GM23338 (cell line): ENCODE data around the gene SORCS2. TPM values are rescaled to one million over a fixed set of nuclear protein-coding genes. Genes with fewer than 3 reads are reported as not detected.

Source experiments
- ATAC-seq: fragments of 200-7000 bp; cut with Tn5 transposase; 3 replicates; pipeline ENCODE4 v1.9.1; 2020
- DNase-seq: peaks from one replicate; pipeline ENCODE4 v3.0.0-alpha.2; 2015; ENCODE audit warnings: low spot score
- H2AFZ ChIP-seq: fragments of 200-600 bp; sonication (generic); 2 replicates; pipeline ENCODE4 v1.8.0; 2016; ENCODE audit warnings: antibody characterized with exemption, mild to moderate bottlenecking, moderate library complexity
- H3F3A ChIP-seq: fragments of 200-600 bp; sonication (generic); replicated peaks from 2 replicates; pipeline ENCODE4 v1.8.0; 2017; ENCODE audit warnings: antibody characterized with exemption, mixed run types, low read depth
- H3K27ac ChIP-seq: fragments of 200-600 bp; sonication (generic); 2 replicates; pipeline ENCODE4 v1.6.1; 2016; ENCODE audit warnings: low read depth
- H3K27me3 ChIP-seq: fragments of 200-600 bp; sonication (generic); 2 replicates; pipeline ENCODE4 v1.8.0; 2016; ENCODE audit warnings: mild to moderate bottlenecking, mixed run types, moderate library complexity; ENCODE audit not compliant: insufficient read depth
- H3K36me3 ChIP-seq: fragments of 200-600 bp; sonication (generic); 2 replicates; pipeline ENCODE4 v1.8.0; 2016; ENCODE audit warnings: mild to moderate bottlenecking; ENCODE audit not compliant: insufficient read depth
- H3K4me1 ChIP-seq: fragments of 200-600 bp; sonication (generic); 2 replicates; pipeline ENCODE4 v1.8.0; 2016; ENCODE audit warnings: mild to moderate bottlenecking, moderate library complexity; ENCODE audit not compliant: insufficient read depth
- H3K4me2 ChIP-seq: fragments of 200-600 bp; sonication (generic); 2 replicates; pipeline ENCODE4 v1.7.1; 2017; ENCODE audit warnings: mixed run types
- H3K4me3 ChIP-seq: fragments of 200-600 bp; sonication (generic); 2 replicates; pipeline ENCODE4 v1.6.1; 2016; ENCODE audit warnings: mixed run types
- H3K79me2 ChIP-seq: fragments of 200-600 bp; sonication (generic); replicated peaks from 2 replicates; pipeline ENCODE4 v1.8.0; 2017; ENCODE audit warnings: mild to moderate bottlenecking; ENCODE audit not compliant: insufficient read depth
- H3K9me2 ChIP-seq: fragments of 200-600 bp; sonication (generic); 2 replicates; pipeline ENCODE4 v1.8.0; 2017; ENCODE audit not compliant: insufficient read depth
- H4K20me1 ChIP-seq: fragments of 200-600 bp; sonication (generic); replicated peaks from 2 replicates; pipeline ENCODE4 v1.8.0; 2017; ENCODE audit warnings: mild to moderate bottlenecking; ENCODE audit not compliant: insufficient read depth
- H3K27ac Mint-ChIP-seq: 2 replicates; pipeline ENCODE4 v1.8.0; 2020; ENCODE audit warnings: inconsistent platforms, mild to moderate bottlenecking, moderate library complexity, mixed read lengths
- H3K27me3 Mint-ChIP-seq: 3 replicates; pipeline ENCODE4 v1.8.0; 2022; ENCODE audit warnings: low read depth, mild to moderate bottlenecking, moderate library complexity, mixed read lengths, inconsistent platforms; ENCODE audit not compliant: insufficient read depth, poor library complexity
- H3K36me3 Mint-ChIP-seq: 3 replicates; pipeline ENCODE4 v1.8.0; 2021; ENCODE audit warnings: low read depth, mild to moderate bottlenecking, inconsistent platforms, moderate library complexity, mixed read lengths
- H3K4me1 Mint-ChIP-seq: 3 replicates; pipeline ENCODE4 v1.8.0; 2020; ENCODE audit warnings: mild to moderate bottlenecking, inconsistent platforms, mixed read lengths
- H3K4me3 Mint-ChIP-seq: 3 replicates; pipeline ENCODE4 v1.8.0; 2021; ENCODE audit warnings: moderate library complexity, mild to moderate bottlenecking, inconsistent platforms, mixed read lengths
- H3K9me3 Mint-ChIP-seq: 3 replicates; pipeline ENCODE4 v1.8.0; 2020; ENCODE audit warnings: moderate library complexity, mild to moderate bottlenecking, inconsistent platforms, mixed read lengths
- CREB1 ChIP-seq: fragments of 250-450 bp; sonication (Bioruptor Pico); IDR thresholded peaks from 2 replicates; pipeline ENCODE4 v1.5.0; 2020; ENCODE audit warnings: low read depth, mild to moderate bottlenecking, moderate library complexity
- STAT1 ChIP-seq: IDR thresholded peaks from one replicate; pipeline ENCODE4 v1.6.1; 2016; ENCODE audit warnings: antibody characterized with exemption; ENCODE audit not compliant: unreplicated experiment
- ZNF462 ChIP-seq: fragments of 250-450 bp; sonication (Bioruptor Pico); IDR thresholded peaks from 2 replicates; pipeline ENCODE4 v1.5.0; 2020; ENCODE audit warnings: mild to moderate bottlenecking, moderate library complexity
- polyA plus RNA-seq: library from polyadenylated mRNA; unstranded; fragments of >200 nt; fragmentation: Nextera tagmentation; extraction: Ambion mirVana; gene quantifications from 2 replicates; pipeline ENCODE4 v1.2.1, GENCODE V29; 2016
- total RNA-seq: library from RNA; depleted of rRNA; stranded (reverse); fragments of >200 nt; shearing (Covaris generic); gene quantifications from 2 replicates; pipeline ENCODE4 v1.2.3, GENCODE V29; 2014
- TF ChIP-seq, protein P1 (sequence below): IDR thresholded peaks from 2 replicates; pipeline ENCODE4 v1.6.1; 2016; ENCODE audit warnings: antibody characterized with exemption

SORCS2 gene
- total and polyA plus RNA-seq, 2 experiments from 2014 or later = 0.47 to 2.4 TPM

- H3K27me3 ChIP-seq = no peaks in the 10 kb centered on the region
- H3K79me2 ChIP-seq = no peaks in the 10 kb centered on the region
- ATAC-seq (no peak), DNase-seq (no peak)
- TF ChIP-seq CREB1 (no peak), STAT1 (no peak)
- TF ChIP-seq, protein P1, sequence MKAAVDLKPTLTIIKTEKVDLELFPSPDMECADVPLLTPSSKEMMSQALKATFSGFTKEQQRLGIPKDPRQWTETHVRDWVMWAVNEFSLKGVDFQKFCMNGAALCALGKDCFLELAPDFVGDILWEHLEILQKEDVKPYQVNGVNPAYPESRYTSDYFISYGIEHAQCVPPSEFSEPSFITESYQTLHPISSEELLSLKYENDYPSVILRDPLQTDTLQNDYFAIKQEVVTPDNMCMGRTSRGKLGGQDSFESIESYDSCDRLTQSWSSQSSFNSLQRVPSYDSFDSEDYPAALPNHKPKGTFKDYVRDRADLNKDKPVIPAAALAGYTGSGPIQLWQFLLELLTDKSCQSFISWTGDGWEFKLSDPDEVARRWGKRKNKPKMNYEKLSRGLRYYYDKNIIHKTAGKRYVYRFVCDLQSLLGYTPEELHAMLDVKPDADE = no peak
- no peaks in the 10 kb centered on the region for H3K36me3 ChIP-seq
- no peaks in the 10 kb centered on the region for H3K9me2 ChIP-seq
- Mint-ChIP-seq H3K27ac (no peak overlapping the region), H3K27me3 (peaks cover 5% of the 10 kb centered on the region), H3K4me3 (no peak overlapping the region), H3K4me1 (no peaks in the 10 kb centered on the region), H3K9me3 (no peaks in the 10 kb centered on the region), H3K36me3 (no peaks in the 10 kb centered on the region; the same call in 2 of the 3 replicates)
- H4K20me1 ChIP-seq = no peaks in the 10 kb centered on the region
- no peaks in the 10 kb centered on the region for H3F3A ChIP-seq
- no peak overlapping the region for H2AFZ ChIP-seq
- H3K27ac ChIP-seq = no peak overlapping the region
- no peaks in the 10 kb centered on the region for H3K4me1 ChIP-seq
- no peak overlapping the region for H3K4me3 ChIP-seq
- H3K4me2 ChIP-seq = no peak overlapping the region
Measured at GRCh38 chr4:7741946-7742806, 549.8 kb downstream of the SORCS2 start.

GRCh38 chr4:7742807-7743280 lies 550.5 kb downstream of the SORCS2 start:
- Mint-ChIP-seq H3K36me3 (no peaks in the 10 kb centered on the region; the same call in 1 of the 3 replicates), H3K9me3 (no peaks in the 10 kb centered on the region), H3K4me3 (no peak overlapping the region), H3K27me3 (peaks cover 5% of the 10 kb centered on the region), H3K4me1 (no peaks in the 10 kb centered on the region), H3K27ac (no peak overlapping the region)
- Histone ChIP-seq H4K20me1 (no peaks in the 10 kb centered on the region), H3K36me3 (no peaks in the 10 kb centered on the region), H3K4me3 (no peak overlapping the region), H2AFZ (no peak overlapping the region), H3K79me2 (no peaks in the 10 kb centered on the region), H3K27ac (no peak overlapping the region), H3K4me1 (no peaks in the 10 kb centered on the region), H3K27me3 (no peaks in the 10 kb centered on the region), H3F3A (no peaks in the 10 kb centered on the region), H3K4me2 (no peak overlapping the region), H3K9me2 (no peaks in the 10 kb centered on the region)
- ATAC-seq (no peak), DNase-seq (no peak)
- TF ChIP-seq ZNF462 (CRISPR knock-in tag) = no peak
